ENCODE measurements around the gene BCAP31.
A peak's percentile ranks its signal among the peaks of the same experiment; 100 is the strongest.

BCAP31 gene

DNA sequence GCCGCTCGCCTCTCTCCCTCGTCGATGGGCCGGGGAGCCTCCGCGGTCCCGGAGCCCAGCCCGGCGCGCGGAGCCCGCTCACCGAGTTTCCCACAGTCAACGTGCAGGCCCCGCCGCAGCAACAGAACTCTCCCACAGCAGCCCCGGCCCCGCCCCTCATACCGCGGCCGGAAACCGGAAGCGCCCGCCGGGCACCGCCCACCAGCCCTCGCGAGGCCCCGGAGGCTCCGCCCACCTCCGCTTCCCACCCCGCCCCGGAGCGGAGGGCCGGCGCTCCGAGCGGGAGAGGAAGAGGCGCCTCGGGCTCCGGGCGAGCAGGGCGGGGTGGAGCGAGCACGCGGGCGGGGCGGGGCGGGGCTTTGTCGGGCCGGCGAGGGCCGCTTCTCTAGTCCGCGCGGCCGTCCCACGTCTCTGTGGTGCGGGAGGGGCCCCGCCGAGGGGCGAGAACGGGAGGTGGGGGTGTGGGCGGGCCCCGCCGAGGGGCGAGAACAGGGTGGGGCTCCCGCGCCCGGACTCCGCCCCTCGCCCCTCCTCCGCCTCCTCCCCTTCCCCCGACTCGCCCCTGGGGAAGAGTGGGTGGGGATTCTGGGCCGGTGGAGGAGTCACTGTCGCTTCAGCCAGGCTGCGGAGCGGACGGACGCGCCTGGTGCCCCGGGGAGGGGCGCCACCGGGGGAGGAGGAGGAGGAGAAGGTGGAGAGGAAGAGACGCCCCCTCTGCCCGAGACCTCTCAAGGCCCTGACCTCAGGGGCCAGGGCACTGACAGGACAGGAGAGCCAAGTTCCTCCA lies at the start of gene BCAP31, which contains the start of gene ABCD1:
BCAP31 (minus strand) TSS at position 136 of the 787 bp plus-strand sequence. CDS start 1,143 bp downstream, outside the sequence.
ABCD1 (plus strand) TSS at position 605 of the 787 bp plus-strand sequence. CDS start 411 bp downstream, outside the sequence.
- peak; percentile 86 for DNase-seq (ENCODE audit: low read depth)

DNA sequence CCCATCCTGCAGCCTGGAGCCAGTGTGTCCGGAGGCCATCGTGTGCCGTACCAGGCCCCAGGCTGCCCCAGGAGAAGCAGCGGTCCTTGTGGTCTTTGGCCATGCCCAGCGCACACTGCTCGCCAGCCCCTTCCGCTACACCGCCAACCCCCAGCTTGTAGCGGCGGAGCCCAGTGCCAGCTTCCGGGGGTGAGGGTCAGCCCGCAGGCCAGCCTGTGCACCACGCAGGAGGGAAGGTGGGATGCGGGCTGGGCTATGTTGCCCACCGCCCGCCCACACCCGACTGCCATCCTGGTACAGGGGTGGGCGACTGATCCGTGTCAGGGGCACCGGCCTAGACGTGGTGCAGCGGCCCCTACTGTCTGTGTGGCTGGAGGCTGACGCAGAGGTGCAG lies 49.0 kb upstream of the BCAP31 start:
- DNase-seq (ENCODE audit: low read depth), result no peak

GRCh38 chrX:153772316-153773217 lies 48.4 kb upstream of the BCAP31 start:
- DNase-seq (ENCODE audit: low read depth), result no peak

DNA sequence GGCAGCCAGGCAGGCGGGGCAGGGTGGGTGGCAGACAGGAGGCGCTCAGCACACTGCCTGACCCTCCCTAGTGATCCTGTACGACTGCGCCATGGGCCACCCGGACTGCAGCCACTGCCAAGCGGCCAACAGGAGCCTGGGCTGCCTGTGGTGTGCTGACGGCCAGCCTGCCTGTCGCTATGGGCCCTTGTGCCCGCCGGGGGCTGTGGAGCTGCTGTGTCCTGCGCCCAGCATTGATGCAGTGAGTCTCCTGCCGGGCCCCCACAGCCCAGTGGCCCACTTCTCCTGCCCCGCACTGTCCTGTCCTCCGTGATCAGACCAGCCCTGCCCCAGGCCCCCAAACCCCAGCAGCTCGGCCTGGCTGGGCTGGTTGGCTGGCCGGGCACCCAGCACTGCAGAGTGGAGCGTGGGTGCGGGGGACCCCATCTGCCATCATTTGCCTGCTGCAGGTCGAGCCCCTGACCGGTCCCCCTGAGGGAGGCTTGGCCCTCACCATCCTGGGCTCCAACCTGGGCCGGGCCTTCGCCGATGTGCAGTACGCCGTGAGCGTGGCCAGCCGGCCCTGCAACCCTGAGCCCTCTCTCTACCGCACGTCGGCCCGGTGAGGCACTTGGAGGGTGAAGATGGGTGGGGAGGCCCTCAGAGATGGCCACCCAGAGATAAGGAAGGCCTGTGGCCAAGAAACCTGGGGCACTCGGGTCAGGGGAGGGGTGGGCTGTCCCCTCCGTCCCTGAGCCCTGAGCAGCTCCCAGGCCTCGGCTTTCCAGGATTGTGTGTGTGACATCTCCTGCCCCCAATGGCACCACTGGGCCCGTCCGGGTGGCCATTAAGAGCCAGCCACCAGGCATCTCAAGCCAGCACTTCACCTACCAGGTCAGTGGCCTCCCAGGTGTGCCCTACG lies 47.5 kb upstream of the BCAP31 start:
- DNase-seq (ENCODE audit: low read depth), result no peak

GRCh38 chrX:153770601-153771414 lies 46.6 kb upstream of the BCAP31 start:
- DNase-seq (ENCODE audit: low read depth), result no peak

GRCh38 chrX:153769865-153770600 lies 45.8 kb upstream of the BCAP31 start:
- DNase-seq (ENCODE audit: low read depth), result no peak

- no peak for DNase-seq (ENCODE audit: low read depth)
Measured at GRCh38 chrX:153769158-153769864, 45.1 kb upstream of the BCAP31 start.

DNA sequence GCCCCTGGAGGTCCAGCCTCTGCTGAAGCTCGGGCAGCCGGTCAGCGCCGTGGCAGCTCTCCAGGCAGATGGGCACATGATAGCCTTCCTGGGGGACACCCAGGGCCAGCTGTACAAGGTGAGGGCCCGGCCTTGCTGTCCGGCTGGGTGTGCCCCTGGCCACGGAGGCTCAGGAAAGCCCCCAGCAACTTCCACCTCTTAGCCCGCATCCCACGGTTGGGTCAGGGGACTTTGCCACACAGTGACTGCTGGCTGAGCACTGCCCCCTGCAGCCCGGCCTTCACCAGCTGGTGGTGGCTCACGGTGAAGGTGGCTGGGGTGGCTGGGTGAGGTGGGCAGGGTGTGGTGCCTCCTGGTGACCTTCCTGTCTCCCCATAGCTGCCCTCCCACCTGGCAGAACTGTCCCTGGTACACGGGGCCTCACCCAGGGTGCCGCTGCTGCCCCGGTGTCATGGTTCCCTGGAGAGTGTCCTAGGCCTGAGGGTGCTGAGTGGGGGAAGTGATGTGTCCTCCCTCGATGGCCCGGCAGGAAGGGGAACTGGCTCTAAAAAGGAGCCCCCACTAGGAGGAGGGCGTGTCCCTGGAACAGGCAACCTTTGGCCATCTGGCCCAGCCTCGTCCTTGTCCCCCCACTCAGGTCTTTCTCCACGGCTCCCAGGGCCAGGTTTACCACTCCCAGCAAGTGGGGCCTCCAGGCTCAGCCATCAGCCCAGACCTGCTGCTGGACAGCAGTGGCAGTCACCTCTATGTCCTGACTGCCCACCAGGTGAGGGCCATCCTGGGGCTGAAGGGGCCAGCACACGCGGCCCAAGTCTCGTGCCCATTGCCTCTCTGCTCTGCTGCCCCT lies 44.3 kb upstream of the BCAP31 start:
- DNase-seq (ENCODE audit: low read depth), result no peak

- no peak for DNase-seq (ENCODE audit: low read depth)
Measured at GRCh38 chrX:153767674-153768055, 43.5 kb upstream of the BCAP31 start.

GRCh38 chrX:153766871-153767673 lies 42.9 kb upstream of the BCAP31 start:
- no peak for DNase-seq (ENCODE audit: low read depth)

- peak; percentile 84 for DNase-seq (ENCODE audit: low read depth)
Measured at GRCh38 chrX:153766098-153766817, 42.1 kb upstream of the BCAP31 start.

DNA sequence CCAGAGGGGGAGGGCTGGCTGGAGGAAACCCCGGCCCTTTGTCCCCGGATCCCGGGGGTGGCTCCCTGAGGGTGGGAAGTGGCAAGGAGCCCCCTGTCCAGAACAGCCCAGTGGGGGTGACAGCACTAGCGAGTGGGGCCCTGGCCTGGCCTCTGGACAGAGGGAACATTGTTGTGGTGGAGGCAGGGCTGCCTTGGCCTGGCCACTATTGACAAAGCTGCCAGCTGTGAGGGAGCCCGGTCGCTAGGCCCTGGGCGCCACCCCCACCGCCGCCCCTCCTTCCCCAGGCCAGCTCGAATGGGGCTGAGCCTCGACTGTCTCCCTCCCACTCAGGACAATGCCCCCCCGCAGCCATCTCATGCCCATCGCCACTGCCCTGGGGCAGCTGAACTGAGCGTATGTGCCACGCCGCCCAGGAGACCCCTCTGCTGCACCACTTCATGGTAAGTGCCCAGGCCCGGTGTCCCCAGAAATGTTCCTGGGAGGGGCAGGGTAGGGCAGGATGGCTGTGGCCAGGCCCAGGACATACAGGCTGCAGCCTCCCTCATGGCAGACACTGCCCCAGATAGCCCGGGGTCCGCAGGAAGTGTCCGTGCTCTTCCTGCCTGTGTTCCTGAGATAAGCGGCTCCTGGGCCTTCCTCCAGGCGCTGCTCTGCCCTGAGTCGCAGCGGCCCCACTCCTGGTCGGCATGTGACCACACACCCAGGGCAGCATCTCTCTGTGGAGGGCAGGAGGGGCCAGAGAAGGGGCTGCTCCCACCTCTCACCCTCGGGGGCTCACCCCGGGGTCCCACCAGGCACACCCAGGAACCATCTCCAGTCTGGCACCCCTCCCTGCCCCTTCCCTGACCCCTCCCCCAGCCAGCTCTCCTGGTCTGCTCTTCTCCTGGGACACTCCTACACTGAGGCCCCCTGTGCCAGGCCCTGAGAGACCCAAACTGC lies 41.2 kb upstream of the BCAP31 start:
- peak; percentile 51 for DNase-seq (ENCODE audit: low read depth)

GRCh38 chrX:153764786-153765137 lies 40.6 kb upstream of the BCAP31 start:
- DNase-seq (ENCODE audit: low read depth), result no peak

GRCh38 chrX:153763989-153764755 lies 40.0 kb upstream of the BCAP31 start, which contains the start of gene PLXNB3:
Gene PLXNB3 (plus strand): TSS chrX:153764249. CDS start chrX:153765536, 1,287 bp downstream.
- DNase-seq (ENCODE audit: low read depth), result peak; percentile 79

- no peak for DNase-seq (ENCODE audit: low read depth)
Measured at GRCh38 chrX:153763298-153763932, 39.2 kb upstream of the BCAP31 start.

Data from ELR (cell line).